HepG2 (cell line): ENCODE results near the gene TXNRD3. TPM values are rescaled to one million over a fixed set of nuclear protein-coding genes. Genes with fewer than 3 reads are reported as not detected.

Source experiments
- FOXJ3 ChIP-seq: sonication (generic); formaldehyde crosslinking; IDR thresholded peaks from 2 replicates; pipeline ENCODE4 v1.4.0; 2020; ENCODE audit warnings: missing genetic modification reagents, mild to moderate bottlenecking, borderline replicate concordance
- NONO ChIP-seq, 2 experiments: fragments of 450-650 bp in 1 of 2; sonication (generic) in 1 of 2; formaldehyde crosslinking in 1 of 2; IDR thresholded peaks in 1 of 2; conservative IDR thresholded peaks in 1 of 2; 2 replicates each; pipeline versions ENCODE4 v1.6.1 to v1.8.0; 2017 to 2022; ENCODE audit warnings: mild to moderate bottlenecking in 1 of 2, missing genetic modification reagents in 1 of 2, moderate library complexity in 1 of 2
- NRL ChIP-seq: sonication (generic); formaldehyde crosslinking; IDR thresholded peaks from 2 replicates; pipeline ENCODE4 v1.5.0; 2020; ENCODE audit warnings: missing genetic modification reagents, mild to moderate bottlenecking, moderate library complexity, borderline replicate concordance
- RNF2 ChIP-seq: fragments of 450-650 bp; conservative IDR thresholded peaks from 2 replicates; pipeline ENCODE4 v1.6.1; 2016; ENCODE audit warnings: low read depth
- SIN3A ChIP-seq: IDR thresholded peaks from 2 replicates; pipeline ENCODE4 v1.6.1; 2011; ENCODE audit warnings: low read depth, mild to moderate bottlenecking, control low read depth, low read length, borderline replicate concordance
- SMYD3 ChIP-seq: sonication (generic); formaldehyde crosslinking; IDR thresholded peaks from 2 replicates; pipeline ENCODE4 v1.8.1; 2023; ENCODE audit warnings: mild to moderate bottlenecking, missing genetic modification reagents
- ZBTB20 ChIP-seq: sonication (generic); formaldehyde crosslinking; IDR thresholded peaks from 2 replicates; pipeline ENCODE4 v1.8.1; 2023; ENCODE audit warnings: missing genetic modification reagents, low read depth, mild to moderate bottlenecking, borderline replicate concordance
- ZBTB8A ChIP-seq: sonication (generic); formaldehyde crosslinking; IDR thresholded peaks from 2 replicates; pipeline ENCODE4 v1.4.0; 2020; ENCODE audit warnings: mild to moderate bottlenecking, low read depth, missing genetic modification reagents, borderline replicate concordance
- ZNF333 ChIP-seq: sonication (generic); formaldehyde crosslinking; IDR thresholded peaks from 2 replicates; pipeline ENCODE4 v1.4.0; 2020; ENCODE audit warnings: mild to moderate bottlenecking, missing genetic modification reagents, borderline replicate concordance
- ZNF556 ChIP-seq: sonication (generic); formaldehyde crosslinking; IDR thresholded peaks from 2 replicates; pipeline ENCODE4 v1.4.0; 2020; ENCODE audit warnings: mild to moderate bottlenecking, missing genetic modification reagents, borderline replicate concordance
- ZNF879 ChIP-seq: sonication (generic); formaldehyde crosslinking; IDR thresholded peaks from 2 replicates; pipeline ENCODE4 v1.8.1; 2023; ENCODE audit warnings: missing genetic modification reagents
- polyA plus RNA-seq, 8 experiments: library from polyadenylated mRNA; depleted of rRNA in 3 of 8; stranded (reverse) in 7 of 8; unstranded in 1 of 8; fragments of >200 nt; fragmentation: Illumina TruSeq in 4 of 8; extraction: Trizol in 4 of 8; gene quantifications; 2 replicates each; pipeline versions ENCODE4 v1.2.1 to v1.2.3, GENCODE V29; 2011 to 2016; ENCODE audit warnings: low read depth in 4 of 8, missing spikeins in 1 of 8, mixed read lengths in 1 of 8; ENCODE audit not compliant: insufficient read depth in 1 of 8
- total RNA-seq, 5 experiments: library from RNA; depleted of rRNA; stranded (reverse); fragments of >200 nt; fragmentation: Illumina TruSeq; extraction: Trizol; gene quantifications; 2 replicates each; pipeline ENCODE4 v1.2.3, GENCODE V29; 2016; ENCODE audit warnings: low read depth in 1 of 5
- TF ChIP-seq, protein P1 (sequence below): sonication (generic); formaldehyde crosslinking; IDR thresholded peaks from 2 replicates; pipeline ENCODE4 v1.5.1; 2020; ENCODE audit warnings: missing genetic modification reagents, mild to moderate bottlenecking, borderline replicate concordance
- TF ChIP-seq, protein P2 (sequence below): sonication (generic); formaldehyde crosslinking; conservative IDR thresholded peaks from 2 replicates; pipeline ENCODE4 v1.4.0; 2020; ENCODE audit warnings: missing genetic modification reagents

The TXNRD3 gene
- total and polyA plus RNA-seq, 2 of the 13 experiments (the other 11 are each of a cell fraction or from before 2014, with no cell fraction given): 4.8 to 20.7 TPM

DNA sequence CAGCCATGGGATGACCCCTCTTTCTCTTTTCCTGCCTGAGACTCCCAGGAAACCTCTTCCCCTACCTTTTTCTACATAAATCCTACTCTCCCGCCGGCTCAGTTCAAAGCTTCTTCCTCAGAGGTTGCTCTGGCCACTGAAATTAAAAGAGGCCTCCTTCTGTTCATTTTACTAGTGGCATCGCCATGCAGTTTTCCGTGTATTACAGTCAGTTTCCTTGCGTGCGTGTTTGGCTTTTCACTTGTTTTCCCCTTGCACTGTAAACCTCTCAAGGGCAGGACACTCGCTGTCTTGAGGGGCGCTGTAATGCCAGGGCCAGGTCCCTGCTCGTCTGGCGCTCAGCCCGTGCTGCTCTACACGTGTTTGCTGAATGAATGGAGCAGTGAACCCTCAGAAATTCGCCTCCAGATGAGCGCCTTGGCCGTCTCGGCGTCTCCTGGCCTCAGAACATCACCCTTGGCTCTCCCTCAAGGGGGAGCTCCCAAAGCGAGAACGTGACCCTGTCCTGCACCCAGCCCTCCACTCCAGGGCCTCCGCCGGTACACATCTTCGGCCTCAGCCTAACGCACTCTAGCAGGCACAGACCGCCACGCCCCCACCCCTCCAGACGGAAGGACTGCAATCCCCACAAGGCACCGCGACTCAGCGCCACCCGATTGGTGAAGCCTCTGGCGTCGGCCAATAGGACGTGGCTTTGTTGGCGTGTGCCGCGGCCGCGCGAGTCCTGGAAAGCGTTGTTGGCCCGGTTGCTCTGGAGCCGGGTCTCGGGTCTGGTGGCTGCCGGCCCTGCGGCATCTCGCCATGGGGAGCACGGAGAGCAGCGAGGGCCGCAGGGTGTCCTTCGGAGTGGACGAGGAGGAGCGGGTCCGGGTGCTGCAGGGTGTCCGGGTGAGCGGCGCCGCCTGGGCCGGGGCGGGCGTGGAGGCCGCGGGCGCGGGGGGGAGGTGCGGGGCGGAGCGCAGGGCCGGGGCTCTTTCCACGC lies 48.9 kb upstream of the TXNRD3 start, which contains the start of gene CHCHD6 (continued):
- TF ChIP-seq ZBTB20 (CRISPR knock-in tag) (no peak), RNF2 (peak; percentile 57; the same call in 1 of the 2 replicates), FOXJ3 (CRISPR knock-in tag) (no peak), ZNF333 (CRISPR knock-in tag) (0 out of 2 replicates have a peak, but pooled peaks have one; percentile 18), ZNF879 (CRISPR knock-in tag) (no peak), NRL (CRISPR knock-in tag) (0 out of 2 replicates have a peak, but pooled peaks have one; percentile 55), ZBTB8A (no peak), ZNF556 (CRISPR knock-in tag) (peak; percentile 74; the same call in 1 of the 2 replicates), SMYD3 (CRISPR knock-in tag) (no peak), SIN3A (peak; percentile 81), NONO (IDR thresholded peaks at IDR 0.05) (no peak), NONO (CRISPR knock-in tag; conservative IDR thresholded peaks at IDR 0.05) (peak; percentile 69)
- TF ChIP-seq, protein P1, sequence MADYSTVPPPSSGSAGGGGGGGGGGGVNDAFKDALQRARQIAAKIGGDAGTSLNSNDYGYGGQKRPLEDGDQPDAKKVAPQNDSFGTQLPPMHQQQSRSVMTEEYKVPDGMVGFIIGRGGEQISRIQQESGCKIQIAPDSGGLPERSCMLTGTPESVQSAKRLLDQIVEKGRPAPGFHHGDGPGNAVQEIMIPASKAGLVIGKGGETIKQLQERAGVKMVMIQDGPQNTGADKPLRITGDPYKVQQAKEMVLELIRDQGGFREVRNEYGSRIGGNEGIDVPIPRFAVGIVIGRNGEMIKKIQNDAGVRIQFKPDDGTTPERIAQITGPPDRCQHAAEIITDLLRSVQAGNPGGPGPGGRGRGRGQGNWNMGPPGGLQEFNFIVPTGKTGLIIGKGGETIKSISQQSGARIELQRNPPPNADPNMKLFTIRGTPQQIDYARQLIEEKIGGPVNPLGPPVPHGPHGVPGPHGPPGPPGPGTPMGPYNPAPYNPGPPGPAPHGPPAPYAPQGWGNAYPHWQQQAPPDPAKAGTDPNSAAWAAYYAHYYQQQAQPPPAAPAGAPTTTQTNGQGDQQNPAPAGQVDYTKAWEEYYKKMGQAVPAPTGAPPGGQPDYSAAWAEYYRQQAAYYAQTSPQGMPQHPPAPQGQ (CRISPR knock-in tag): no peak
- TF ChIP-seq, protein P2, sequence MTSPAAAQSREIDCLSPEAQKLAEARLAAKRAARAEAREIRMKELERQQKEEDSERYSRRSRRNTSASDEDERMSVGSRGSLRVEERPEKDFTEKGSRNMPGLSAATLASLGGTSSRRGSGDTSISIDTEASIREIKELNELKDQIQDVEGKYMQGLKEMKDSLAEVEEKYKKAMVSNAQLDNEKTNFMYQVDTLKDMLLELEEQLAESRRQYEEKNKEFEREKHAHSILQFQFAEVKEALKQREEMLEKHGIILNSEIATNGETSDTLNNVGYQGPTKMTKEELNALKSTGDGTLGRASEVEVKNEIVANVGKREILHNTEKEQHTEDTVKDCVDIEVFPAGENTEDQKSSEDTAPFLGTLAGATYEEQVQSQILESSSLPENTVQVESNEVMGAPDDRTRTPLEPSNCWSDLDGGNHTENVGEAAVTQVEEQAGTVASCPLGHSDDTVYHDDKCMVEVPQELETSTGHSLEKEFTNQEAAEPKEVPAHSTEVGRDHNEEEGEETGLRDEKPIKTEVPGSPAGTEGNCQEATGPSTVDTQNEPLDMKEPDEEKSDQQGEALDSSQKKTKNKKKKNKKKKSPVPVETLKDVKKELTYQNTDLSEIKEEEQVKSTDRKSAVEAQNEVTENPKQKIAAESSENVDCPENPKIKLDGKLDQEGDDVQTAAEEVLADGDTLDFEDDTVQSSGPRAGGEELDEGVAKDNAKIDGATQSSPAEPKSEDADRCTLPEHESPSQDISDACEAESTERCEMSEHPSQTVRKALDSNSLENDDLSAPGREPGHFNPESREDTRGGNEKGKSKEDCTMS (CRISPR knock-in tag): no peak
- TF ChIP-seq, all 625 proteins: peak for 208
